Fibroblast of villous mesenchyme (primary cell): ENCODE data around the gene SCFD1. TPM values are rescaled to one million over a fixed set of nuclear protein-coding genes. Genes with fewer than 3 reads are reported as not detected.

Experiments
- DNase-seq: peaks from one replicate; pipeline ENCODE4 v3.0.0-alpha.2; 2010; ENCODE audit warnings: low read depth
- H3K4me3 ChIP-seq: 2 replicates; pipeline ENCODE4 v1.5.1; 2011; ENCODE audit warnings: low read depth, mild to moderate bottlenecking, low read length
- total RNA-seq: library from RNA; depleted of rRNA; stranded (reverse); fragments of >200 nt; gene quantifications from 2 replicates; pipeline ENCODE4 v1.2.3, GENCODE V29; 2012
- TF ChIP-seq, protein P1 (sequence below): IDR thresholded peaks from 2 replicates; pipeline ENCODE4 v1.5.1; 2012; ENCODE audit warnings: low read depth, mild to moderate bottlenecking, low read length; ENCODE audit not compliant: insufficient read depth

SCFD1 gene
- total RNA-seq, 1 donor = 203 TPM

DNA sequence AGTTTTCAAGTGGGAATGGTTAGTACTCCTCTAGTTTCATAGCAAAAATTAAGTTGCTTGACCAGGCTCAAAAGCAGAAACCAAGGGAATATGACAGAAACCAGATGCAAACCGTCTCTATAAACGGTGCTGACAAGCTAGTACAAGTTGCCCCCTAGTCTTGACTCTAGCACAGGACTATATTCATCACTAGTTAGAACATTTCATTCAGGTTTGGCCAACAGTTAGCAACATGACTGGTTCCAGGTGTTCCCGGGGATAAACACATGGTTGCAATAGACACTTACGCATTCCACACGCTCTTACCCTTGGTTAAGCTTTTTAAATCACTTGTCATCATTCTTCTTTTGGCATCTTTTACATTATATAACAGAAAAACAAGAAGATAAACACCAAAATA is 103.6 kb downstream of the SCFD1 start:
- no peak for DNase-seq
- TF ChIP-seq, protein P1, sequence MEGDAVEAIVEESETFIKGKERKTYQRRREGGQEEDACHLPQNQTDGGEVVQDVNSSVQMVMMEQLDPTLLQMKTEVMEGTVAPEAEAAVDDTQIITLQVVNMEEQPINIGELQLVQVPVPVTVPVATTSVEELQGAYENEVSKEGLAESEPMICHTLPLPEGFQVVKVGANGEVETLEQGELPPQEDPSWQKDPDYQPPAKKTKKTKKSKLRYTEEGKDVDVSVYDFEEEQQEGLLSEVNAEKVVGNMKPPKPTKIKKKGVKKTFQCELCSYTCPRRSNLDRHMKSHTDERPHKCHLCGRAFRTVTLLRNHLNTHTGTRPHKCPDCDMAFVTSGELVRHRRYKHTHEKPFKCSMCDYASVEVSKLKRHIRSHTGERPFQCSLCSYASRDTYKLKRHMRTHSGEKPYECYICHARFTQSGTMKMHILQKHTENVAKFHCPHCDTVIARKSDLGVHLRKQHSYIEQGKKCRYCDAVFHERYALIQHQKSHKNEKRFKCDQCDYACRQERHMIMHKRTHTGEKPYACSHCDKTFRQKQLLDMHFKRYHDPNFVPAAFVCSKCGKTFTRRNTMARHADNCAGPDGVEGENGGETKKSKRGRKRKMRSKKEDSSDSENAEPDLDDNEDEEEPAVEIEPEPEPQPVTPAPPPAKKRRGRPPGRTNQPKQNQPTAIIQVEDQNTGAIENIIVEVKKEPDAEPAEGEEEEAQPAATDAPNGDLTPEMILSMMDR = no peak
- no peak overlapping the region for H3K4me3 ChIP-seq

DNA sequence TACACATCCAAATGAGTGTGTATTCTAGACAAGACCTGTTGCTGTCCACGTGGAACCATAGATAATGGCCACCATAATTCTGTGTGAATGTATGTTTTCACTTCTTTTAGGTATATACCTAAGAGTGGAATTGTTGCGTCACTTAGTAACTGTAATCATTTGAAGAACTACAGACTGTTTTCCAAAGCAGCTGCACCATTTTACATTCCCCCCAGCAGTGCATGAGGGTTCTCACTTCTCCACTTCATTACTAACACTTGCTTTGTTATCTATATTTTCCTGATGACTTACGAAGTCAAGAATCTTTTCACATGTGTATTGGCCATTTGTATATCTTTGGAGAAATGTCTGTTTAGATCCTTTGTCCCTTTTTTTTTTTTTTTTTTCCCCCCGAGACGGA is 106.4 kb downstream of the SCFD1 start:
- no peak for DNase-seq
- TF ChIP-seq, protein P1 = no peak
- H3K4me3 ChIP-seq = no peak overlapping the region

DNA sequence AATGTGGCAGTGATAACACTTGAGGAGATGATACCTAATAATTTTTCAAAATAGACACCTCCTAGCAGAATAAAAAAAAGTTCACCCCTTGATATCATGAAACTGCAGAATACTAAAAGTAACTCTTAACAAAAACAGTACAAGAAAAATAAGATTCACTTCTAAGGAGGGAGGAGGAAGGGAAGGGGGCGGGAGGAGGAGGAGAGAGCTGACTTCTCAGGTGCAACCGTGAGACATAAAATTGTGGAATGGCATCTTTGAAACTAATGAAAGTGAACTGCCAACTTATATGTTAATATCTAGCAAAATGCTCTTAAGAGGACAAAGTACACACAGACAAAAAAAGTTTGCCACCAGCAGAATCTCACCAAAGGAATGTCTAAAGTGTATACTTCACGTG is 115.8 kb downstream of the SCFD1 start:
- TF ChIP-seq, protein P1 = no peak
- no peak for DNase-seq
- H3K4me3 ChIP-seq = no peak overlapping the region

DNA sequence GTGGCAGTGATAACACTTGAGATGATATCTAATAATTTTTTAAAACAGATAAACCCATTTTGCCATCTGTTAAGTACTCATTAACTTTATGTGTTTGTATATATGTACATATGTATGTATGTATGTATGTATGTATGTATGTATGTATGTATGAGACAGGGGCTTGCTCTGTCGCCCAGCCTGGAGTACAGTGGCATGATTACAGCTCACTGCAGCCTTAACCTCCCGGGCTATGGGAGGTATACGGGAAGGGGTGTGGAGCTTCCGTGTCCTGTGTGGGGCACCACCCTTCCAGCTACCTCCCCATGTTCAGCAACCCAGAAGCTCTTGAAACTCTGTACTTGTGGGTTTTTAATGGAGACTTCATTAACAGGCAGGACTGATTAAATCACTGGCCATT is 116.9 kb downstream of the SCFD1 start:
- TF ChIP-seq, protein P1 = no peak
- DNase-seq = no peak

DNA sequence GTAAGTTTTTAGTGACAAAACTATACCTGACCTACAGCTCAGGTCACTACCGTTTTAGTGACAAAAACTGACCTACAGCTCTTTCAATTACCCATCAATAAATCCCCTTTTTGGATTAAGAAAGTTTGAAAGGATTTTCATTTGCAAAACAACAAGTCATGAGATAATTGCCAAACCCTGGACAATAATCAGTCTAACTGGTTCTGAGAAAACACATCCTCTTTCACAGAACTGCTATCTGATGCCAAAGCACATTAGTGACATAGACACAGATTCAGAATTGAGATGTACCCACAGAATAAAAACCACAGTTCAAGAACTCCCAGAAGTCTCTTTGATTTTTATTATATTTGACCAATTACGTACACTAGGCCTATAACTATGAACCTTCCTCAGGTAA is 126.2 kb downstream of the SCFD1 start:
- no peak for DNase-seq
- TF ChIP-seq, protein P1 = no peak
- H3K4me3 ChIP-seq = no peak overlapping the region

More for the DNA sequence above, 116.9 kb downstream of the SCFD1 start:
- no peak overlapping the region for H3K4me3 ChIP-seq

DNA sequence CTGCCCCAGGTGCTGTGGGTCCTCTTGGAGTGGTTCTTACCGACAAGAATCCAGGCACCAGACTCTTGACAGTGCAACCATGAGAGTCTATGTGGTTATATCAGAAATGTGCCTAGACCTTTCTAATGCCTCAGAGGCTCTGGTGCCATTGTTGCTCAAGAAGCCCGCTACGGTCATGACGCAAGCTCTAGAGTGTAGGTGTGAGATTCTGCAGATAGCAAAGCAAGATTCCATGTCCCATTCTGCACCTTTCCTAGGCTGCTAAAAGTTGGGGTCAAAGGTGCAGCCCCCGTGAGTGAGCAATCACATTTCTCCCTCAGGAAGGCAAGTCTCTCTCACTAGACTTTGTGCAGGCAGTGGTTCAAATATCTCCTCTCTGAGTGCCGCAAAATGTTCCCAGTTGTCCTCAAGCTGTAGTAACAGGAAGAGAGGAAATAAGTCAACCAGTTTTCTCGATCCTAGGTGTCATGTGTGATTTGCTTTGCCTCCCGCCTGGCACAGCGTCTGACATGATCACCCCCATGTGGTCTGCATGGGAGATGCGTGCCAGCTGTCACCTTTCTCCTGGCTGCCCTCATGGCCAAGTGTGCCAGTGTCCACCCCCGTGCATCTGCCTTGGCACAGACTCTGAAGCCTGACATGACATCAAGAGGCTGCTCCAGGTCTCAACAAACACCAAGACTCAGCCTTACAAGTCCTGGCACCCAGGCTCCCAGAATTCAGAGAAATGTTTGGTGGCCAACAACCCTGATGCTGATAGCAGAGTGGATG is 129.7 kb downstream of the SCFD1 start:
- DNase-seq = no peak
- TF ChIP-seq, protein P1 = no peak
- H3K4me3 ChIP-seq = no peak overlapping the region

DNA sequence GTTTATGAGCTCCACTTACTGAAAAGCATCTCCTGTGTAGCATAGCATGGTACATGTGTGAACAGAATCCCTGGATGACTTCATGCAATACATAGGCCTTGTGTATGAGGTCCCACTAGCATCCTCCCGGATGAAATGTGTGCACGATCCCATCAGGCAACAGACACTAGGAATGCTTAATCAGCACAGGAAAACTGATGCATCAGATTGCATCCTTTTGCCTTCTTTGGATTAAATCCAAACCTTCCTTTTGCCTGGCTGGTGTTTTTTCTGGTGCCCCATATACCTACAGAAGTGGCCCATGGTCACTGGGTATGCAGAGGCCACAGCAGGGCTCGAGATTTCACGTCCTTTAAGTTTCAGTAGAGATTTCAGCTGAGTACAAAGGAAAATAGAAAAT is 131.3 kb downstream of the SCFD1 start:
- TF ChIP-seq, protein P1 = no peak
- H3K4me3 ChIP-seq = no peak overlapping the region
- no peak for DNase-seq
